Duodenal mucosa (tissue), 2 donors: ENCODE results near the gene NGLY1.

Experiments
- H3K27ac ChIP-seq: one replicate; pipeline ENCODE4 v1.7.0; 2013; ENCODE audit warnings: low read depth, low read length
- H3K27me3 ChIP-seq, 2 donors: one replicate each; pipeline ENCODE4 v1.7.0; 2013; ENCODE audit warnings: low read length in 2 of 2, control low read depth in 1 of 2; ENCODE audit not compliant: insufficient read depth in 2 of 2, control insufficient read depth in 1 of 2
- H3K36me3 ChIP-seq, 2 donors: one replicate each; pipeline ENCODE4 v1.7.0; 2013; ENCODE audit warnings: low read length in 2 of 2, control low read depth in 1 of 2; ENCODE audit not compliant: insufficient read depth in 2 of 2, control insufficient read depth in 1 of 2
- H3K4me1 ChIP-seq, 2 donors: one replicate each; pipeline ENCODE4 v1.7.0; 2013; ENCODE audit warnings: low read length in 2 of 2, control low read depth in 1 of 2; ENCODE audit not compliant: insufficient read depth in 2 of 2, control insufficient read depth in 1 of 2
- H3K4me3 ChIP-seq, 2 donors: one replicate each; pipeline ENCODE4 v1.7.0; 2013; ENCODE audit warnings: low read length in 2 of 2, low read depth in 1 of 2
- H3K9ac ChIP-seq, 2 donors: one replicate each; pipeline ENCODE4 v1.7.0; 2013; ENCODE audit warnings: low read length in 2 of 2, low read depth in 1 of 2
- H3K9me3 ChIP-seq, 2 donors: one replicate each; pipeline ENCODE4 v1.7.0; 2013; ENCODE audit warnings: low read length in 2 of 2, control low read depth in 1 of 2; ENCODE audit not compliant: control insufficient read depth in 1 of 2

NGLY1 gene

GRCh38 chr3:25713341-25713985 is 69.8 kb downstream of the NGLY1 start:
- no peaks in the 10 kb centered on the region for H3K27me3 ChIP-seq
- H3K36me3 ChIP-seq: no peaks in the 10 kb centered on the region
- H3K4me1 ChIP-seq: no peaks in the 10 kb centered on the region
- H3K4me3 ChIP-seq: no peak overlapping the region
- H3K27ac ChIP-seq: no peak overlapping the region
- H3K9ac ChIP-seq: no peak overlapping the region
- no peaks in the 10 kb centered on the region for H3K9me3 ChIP-seq

- Histone ChIP-seq H3K36me3 (no peaks in the 10 kb centered on the region), H3K9me3 (no peaks in the 10 kb centered on the region), H3K4me3 (no peak overlapping the region), H3K4me1 (no peaks in the 10 kb centered on the region), H3K27me3 (peaks cover 3 to 11% of the 10 kb centered on the region in 2 donors), H3K9ac (no peak overlapping the region), H3K27ac (no peak overlapping the region)
Observed at GRCh38 chr3:25711090-25711489, 72.2 kb downstream of the NGLY1 start.

- no peak overlapping the region for H3K27ac ChIP-seq
- no peaks in the 10 kb centered on the region for H3K4me1 ChIP-seq
- H3K36me3 ChIP-seq: no peaks in the 10 kb centered on the region
- H3K27me3 ChIP-seq: peaks cover 3 to 11% of the 10 kb centered on the region in 2 donors
- H3K9me3 ChIP-seq: no peaks in the 10 kb centered on the region
- H3K9ac ChIP-seq: no peak overlapping the region
- no peak overlapping the region for H3K4me3 ChIP-seq
Observed at GRCh38 chr3:25708036-25708435, 75.2 kb downstream of the NGLY1 start.

GRCh38 chr3:25707268-25707926 is 75.8 kb downstream of the NGLY1 start:
- Histone ChIP-seq H3K4me3 (no peak overlapping the region), H3K4me1 (no peaks in the 10 kb centered on the region), H3K27ac (no peak overlapping the region), H3K27me3 (peaks cover 3 to 11% of the 10 kb centered on the region in 2 donors), H3K9me3 (no peaks in the 10 kb centered on the region), H3K9ac (no peak overlapping the region), H3K36me3 (no peaks in the 10 kb centered on the region)

GRCh38 chr3:25706213-25706612 is 77.0 kb downstream of the NGLY1 start:
- Histone ChIP-seq H3K36me3 (no peaks in the 10 kb centered on the region), H3K4me1 (no peaks in the 10 kb centered on the region), H3K27ac (no peak overlapping the region), H3K9ac (no peak overlapping the region), H3K9me3 (no peaks in the 10 kb centered on the region), H3K4me3 (no peak overlapping the region), H3K27me3 (peaks cover 3 to 11% of the 10 kb centered on the region in 2 donors)

- Histone ChIP-seq H3K4me3 (no peak overlapping the region), H3K9me3 (no peaks in the 10 kb centered on the region), H3K4me1 (no peaks in the 10 kb centered on the region), H3K36me3 (no peaks in the 10 kb centered on the region), H3K27ac (no peak overlapping the region), H3K27me3 (no peaks in the 10 kb centered on the region), H3K9ac (no peak overlapping the region)
Observed at GRCh38 chr3:25697553-25697952, 85.7 kb downstream of the NGLY1 start.

- Histone ChIP-seq H3K9me3 (no peaks in the 10 kb centered on the region), H3K9ac (no peak overlapping the region), H3K4me1 (no peaks in the 10 kb centered on the region), H3K27ac (no peak overlapping the region), H3K36me3 (no peaks in the 10 kb centered on the region), H3K4me3 (no peak overlapping the region), H3K27me3 (peaks cover 0 to 4% of the 10 kb centered on the region in 2 donors)
Observed at GRCh38 chr3:25695731-25696420, 87.4 kb downstream of the NGLY1 start.

- no peaks in the 10 kb centered on the region for H3K4me1 ChIP-seq
- no peak overlapping the region for H3K9ac ChIP-seq
- no peaks in the 10 kb centered on the region for H3K36me3 ChIP-seq
- no peaks in the 10 kb centered on the region for H3K9me3 ChIP-seq
- no peak overlapping the region for H3K4me3 ChIP-seq
- peaks cover 0 to 8% of the 10 kb centered on the region in 2 donors for H3K27me3 ChIP-seq
- no peak overlapping the region for H3K27ac ChIP-seq
Observed at GRCh38 chr3:25693238-25693637, 90.0 kb downstream of the NGLY1 start.

- Histone ChIP-seq H3K36me3 (no peaks in the 10 kb centered on the region), H3K9ac (no peak overlapping the region), H3K27ac (no peak overlapping the region), H3K9me3 (no peaks in the 10 kb centered on the region), H3K4me3 (no peak overlapping the region), H3K4me1 (no peaks in the 10 kb centered on the region), H3K27me3 (peaks cover 0 to 8% of the 10 kb centered on the region in 2 donors)
Observed at GRCh38 chr3:25692341-25692740, 90.9 kb downstream of the NGLY1 start.

GRCh38 chr3:25690768-25691533 is 92.3 kb downstream of the NGLY1 start:
- Histone ChIP-seq H3K9me3 (no peaks in the 10 kb centered on the region), H3K4me3 (no peak overlapping the region), H3K9ac (no peak overlapping the region), H3K36me3 (no peaks in the 10 kb centered on the region), H3K27me3 (peaks cover 0 to 8% of the 10 kb centered on the region in 2 donors), H3K4me1 (no peaks in the 10 kb centered on the region), H3K27ac (no peak overlapping the region)
